M059J (cell line): Measurements from ENCODE around the gene FLYWCH2. TPM values are rescaled to one million over a fixed set of nuclear protein-coding genes. Genes with fewer than 3 reads are reported as not detected.

Experiments
- DNase-seq: peaks from one replicate; pipeline ENCODE4 v3.0.0-alpha.2; 2012; ENCODE audit warnings: low read depth
- total RNA-seq: library from RNA; depleted of rRNA; stranded (reverse); fragments of >200 nt; shearing (Covaris generic); gene quantifications from 2 replicates; pipeline ENCODE4 v1.2.3, GENCODE V29; 2014; rRNA removed

Gene FLYWCH2
- total RNA-seq: 97.4 and 112 TPM in 2 replicates

GRCh38 chr16:2882650-2883457, at the start of gene FLYWCH2:
FLYWCH2 (plus strand) TSS chr16:2883215; CDS start chr16:2896450, 13,235 bp downstream.
- peak; percentile 98 for DNase-seq

GRCh38 chr16:2833776-2834175, 49.2 kb upstream of the FLYWCH2 start:
- no peak for DNase-seq

GRCh38 chr16:2834968-2835367, 48.0 kb upstream of the FLYWCH2 start:
- DNase-seq: no peak

- DNase-seq: peak; percentile 100
Measured at GRCh38 chr16:2835638-2836493, 47.1 kb upstream of the FLYWCH2 start.

GRCh38 chr16:2836646-2837508, 46.1 kb upstream of the FLYWCH2 start:
- DNase-seq: no peak

GRCh38 chr16:2838928-2839327, 44.1 kb upstream of the FLYWCH2 start:
- DNase-seq: peak; percentile 77

- DNase-seq: no peak
Measured at GRCh38 chr16:2839650-2840450, 43.2 kb upstream of the FLYWCH2 start.

- DNase-seq: no peak
Measured at GRCh38 chr16:2840914-2841313, 42.1 kb upstream of the FLYWCH2 start.

GRCh38 chr16:2841606-2842339, 41.2 kb upstream of the FLYWCH2 start:
- DNase-seq: no peak

GRCh38 chr16:2842340-2843000, 40.5 kb upstream of the FLYWCH2 start:
- DNase-seq: no peak

GRCh38 chr16:2843526-2843925, 39.5 kb upstream of the FLYWCH2 start:
- no peak for DNase-seq

- DNase-seq: no peak
Measured at GRCh38 chr16:2845116-2845515, 37.9 kb upstream of the FLYWCH2 start.

- DNase-seq: peak; percentile 81
Measured at GRCh38 chr16:2846511-2847310, 36.3 kb upstream of the FLYWCH2 start.

- DNase-seq: no peak
Measured at GRCh38 chr16:2848933-2849725, 33.9 kb upstream of the FLYWCH2 start.

GRCh38 chr16:2852003-2852730, 30.8 kb upstream of the FLYWCH2 start:
- no peak for DNase-seq

GRCh38 chr16:2852731-2853507, 30.1 kb upstream of the FLYWCH2 start:
- DNase-seq: no peak
